Pancreas (tissue), 10 donors: ENCODE measurements around the gene PCNX1. TPM values are rescaled to one million over a fixed set of nuclear protein-coding genes. Genes with fewer than 3 reads are reported as not detected.
A peak's percentile ranks its signal among the peaks of the same experiment; 100 is the strongest.

Source experiments
- ATAC-seq, 4 donors: fragments of 200-7000 bp; cut with Tn5 transposase; one replicate each; pipeline versions ENCODE4 v1.8.0 to v1.9.1; 2020; ENCODE audit warnings: mild to moderate bottlenecking in 4 of 4, moderate library complexity in 4 of 4
- DNase-seq, 6 donors: peaks; one replicate each; pipeline ENCODE4 v3.0.0-alpha.2; 2020
- FAIRE-seq: peaks from 2 replicates; lab custom pipeline; 2012; peaks lifted over from hg19 to GRCh38; lab: Jason Lieb, UNC
- H3K27ac ChIP-seq, 4 donors: fragments of 200-600 bp; sonication (generic); 1 replicate in 3 of 4; 2 replicates in 1 of 4; pipeline versions ENCODE4 v1.5.0 to v1.8.0; 2020
- H3K27me3 ChIP-seq, 4 donors: fragments of 200-600 bp; one replicate each; pipeline ENCODE4 v1.8.0; 2021
- H3K36me3 ChIP-seq, 3 donors: fragments of 200-600 bp; sonication (generic) in 1 of 3; one replicate each; pipeline versions ENCODE4 v1.5.0 to v1.8.0; 2020 to 2021
- H3K4me1 ChIP-seq, 3 donors: fragments of 200-600 bp; one replicate each; pipeline ENCODE4 v1.8.0; 2021
- H3K4me3 ChIP-seq, 4 donors: fragments of 200-600 bp; sonication (generic) in 2 of 4; one replicate each; pipeline versions ENCODE4 v1.5.0 to v1.8.0; 2020 to 2021
- H3K9me3 ChIP-seq, 4 donors: fragments of 200-600 bp; one replicate each; pipeline ENCODE4 v1.8.0; 2021
- CTCF ChIP-seq, 4 donors: fragments of 200-600 bp; sonication (generic) in 3 of 4; IDR thresholded peaks; one replicate each; pipeline versions ENCODE4 v1.5.0 to v1.8.0; 2021; ENCODE audit warnings: antibody characterized with exemption in 4 of 4
- WGBS, 2 donors: extraction: QIAGEN DNeasy Blood & Tissue Kit; methylation state at CpG; one replicate each; pipeline ENCODE4 v1.1.7; 2013; 5-methylcytosine and 5-hydroxymethylcytosine counted together
- intact Hi-C, 3 donors: fragments of 100-400 bp; cut with DNase I; formaldehyde crosslinking; loops; one replicate each; pipeline versions ENCODE4 v1.11.1 to v1.14.2; 2022
- polyA plus RNA-seq, 2 donors: library from polyadenylated mRNA; stranded (reverse); fragments of 200-250 nt; gene quantifications; one replicate each; pipeline ENCODE4 v1.2.3, GENCODE V29; 2013
- total RNA-seq, 6 donors: library from RNA; stranded (reverse); fragmentation: NEBNext Ultra II Directional in 4 of 6; extraction: Animal tissue kit (Norgen Biotek cat#: 25700) in 4 of 6; gene quantifications; one replicate each; pipeline versions ENCODE4 v1.2.1 to v1.2.4, GENCODE V29; 2021 to 2023
- donor health status: healthy with polysubstance abuse.
- donor health status: DM: no; HTN: no; CAD: no; lungs with moderate emphysema.
- donor health status: DM: no; HTN: no; CAD: no.
- donor health status: control.
- donor health status: control.
- donor health status: Bipolar disorder and iron deficiency.
- donor health status: DM: yes; HTN: yes; CAD: no.
- donor health status: DM: no; HTN: no; CAD: no.
- donor health status: DM: no; HTN: no; CAD: no.
- donor health status: DM: yes; HTN: yes; CAD: no.

PCNX1 gene
- total and polyA plus RNA-seq, 8 donors, result 5.0 to 28.7 (median 14.7) TPM

GRCh38 chr14:70943838-70944237 lies 36.6 kb downstream of the PCNX1 start:
- no peak for TF ChIP-seq CTCF (IDR thresholded peaks at IDR 0.05)
- 96 to 100% methylated on average over 1 of the region's 1 CpG for WGBS, 2 donors
- Histone ChIP-seq H3K27me3 (no peaks in the 10 kb centered on the region), H3K9me3 (no peaks in the 10 kb centered on the region), H3K36me3 (no peaks in the 10 kb centered on the region), H3K27ac (no peak overlapping the region), H3K4me1 (no peaks in the 10 kb centered on the region), H3K4me3 (no peak overlapping the region)
- no peak for ATAC-seq
- no peak for DNase-seq
- FAIRE-seq, result no peak
- intact Hi-C loops, result no loop called here

- 97% methylated on average over 8 of the region's 8 CpGs for WGBS, 2 donors
Observed at GRCh38 chr14:70947739-70948138, 40.5 kb downstream of the PCNX1 start.

GRCh38 chr14:70952485-70952884 lies 45.2 kb downstream of the PCNX1 start:
- ATAC-seq (no peak), DNase-seq (no peak), FAIRE-seq (no peak)
- Histone ChIP-seq H3K9me3 (no peaks in the 10 kb centered on the region), H3K27ac (no peak overlapping the region), H3K4me1 (peaks cover 0 to 4% (median 0%) of the 10 kb centered on the region in 3 donors), H3K36me3 (peaks cover 0 to 5% (median 0%) of the 10 kb centered on the region in 3 donors), H3K27me3 (no peaks in the 10 kb centered on the region), H3K4me3 (no peak overlapping the region)
- TF ChIP-seq CTCF (IDR thresholded peaks at IDR 0.05), result no peak
- WGBS, 2 donors, result 87 to 88% methylated on average over 3 of the region's 3 CpGs
- intact Hi-C loops, result no loop called here

More at GRCh38 chr14:70947739-70948138, 40.5 kb downstream of the PCNX1 start:
- Histone ChIP-seq H3K9me3 (no peaks in the 10 kb centered on the region), H3K4me1 (no peaks in the 10 kb centered on the region), H3K4me3 (no peak overlapping the region), H3K27ac (no peak overlapping the region), H3K27me3 (no peaks in the 10 kb centered on the region), H3K36me3 (peaks cover 0 to 5% (median 0%) of the 10 kb centered on the region in 3 donors)
- no peak for DNase-seq
- ATAC-seq, result no peak
- intact Hi-C loops, result no loop called here
- TF ChIP-seq CTCF (IDR thresholded peaks at IDR 0.05), result no peak
- no peak for FAIRE-seq

DNA sequence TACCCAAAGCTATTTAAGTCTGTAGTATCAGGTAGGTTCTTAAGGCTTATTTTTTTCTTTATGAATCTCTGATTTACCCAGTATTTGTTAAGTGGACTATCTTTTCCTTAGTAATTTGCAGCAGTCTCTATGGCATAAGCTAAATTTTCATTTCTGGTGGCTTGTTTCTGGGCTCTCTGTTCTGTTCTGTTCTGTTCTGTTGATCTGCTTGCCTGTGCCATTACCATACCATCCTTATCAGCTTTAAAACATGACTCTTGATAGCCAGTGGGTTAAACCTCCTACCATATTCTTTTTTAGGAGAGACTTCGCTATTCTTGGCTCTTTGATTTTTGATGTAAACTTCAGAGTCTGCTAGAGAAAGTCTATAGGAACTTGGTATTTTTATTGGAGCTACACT lies 46.8 kb downstream of the PCNX1 start:
- H3K9me3 ChIP-seq, result no peaks in the 10 kb centered on the region
- H3K36me3 ChIP-seq, result peaks cover 0 to 5% (median 0%) of the 10 kb centered on the region in 3 donors
- H3K27ac ChIP-seq, result no peak overlapping the region
- no peak for FAIRE-seq
- 90 to 93% methylated on average over 1 of the region's 1 CpG for WGBS, 2 donors
- DNase-seq, result no peak
- ATAC-seq, result no peak
- peaks cover 0 to 4% (median 0%) of the 10 kb centered on the region in 3 donors for H3K4me1 ChIP-seq
- H3K27me3 ChIP-seq, result no peaks in the 10 kb centered on the region
- H3K4me3 ChIP-seq, result no peak overlapping the region
- no peak for TF ChIP-seq CTCF (IDR thresholded peaks at IDR 0.05)
- intact Hi-C loops, result no loop called here

DNA sequence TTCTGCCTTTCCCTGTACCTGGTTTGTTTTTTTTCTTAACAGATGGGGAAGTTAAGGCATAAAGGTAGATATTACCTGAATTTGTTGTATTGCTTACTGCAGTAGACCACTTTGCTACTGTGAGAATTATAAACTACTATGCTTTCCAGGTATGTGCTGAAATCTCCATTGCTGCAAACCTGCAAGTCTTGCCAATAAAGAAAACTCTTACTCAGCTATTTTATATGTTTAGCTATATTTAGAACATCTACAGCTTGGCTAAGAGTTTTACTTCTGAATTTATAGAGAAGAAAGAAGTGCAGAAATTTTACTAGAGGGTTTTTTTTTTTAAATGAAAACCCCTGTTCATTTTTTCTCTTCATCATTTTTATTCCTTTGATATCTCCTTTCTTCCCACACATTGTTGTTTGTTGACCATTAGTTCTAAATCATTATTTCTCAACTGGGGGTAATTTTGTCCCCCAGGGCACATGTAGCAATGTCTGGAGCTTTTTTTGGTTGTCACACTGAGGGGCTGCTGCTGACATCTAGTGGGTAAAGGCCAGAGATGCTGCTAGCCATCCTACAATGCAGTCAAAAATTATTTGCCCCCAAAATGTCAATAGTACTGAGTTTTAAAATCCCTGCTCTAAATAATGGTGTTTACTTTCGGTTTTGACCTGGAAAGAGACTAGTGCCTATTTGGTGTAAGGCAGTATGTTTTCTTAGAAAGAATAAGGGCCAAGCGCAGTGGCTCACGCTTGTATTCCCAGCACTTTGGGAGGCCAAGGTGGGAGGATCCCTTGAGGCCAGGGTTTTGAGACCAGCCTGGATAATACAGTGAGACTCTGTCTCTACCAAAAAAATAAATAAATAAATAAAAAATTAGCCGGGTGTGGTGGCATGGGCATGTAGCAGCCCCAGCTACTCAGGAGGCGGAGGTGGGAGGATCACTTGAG lies 48.6 kb downstream of the PCNX1 start:
- H3K9me3 ChIP-seq, result no peaks in the 10 kb centered on the region
- peaks cover 0 to 4% (median 0%) of the 10 kb centered on the region in 3 donors for H3K4me1 ChIP-seq
- FAIRE-seq (no peak), ATAC-seq (peak in 3 of 4 donors; percentile 49 to 62 (median 60)), DNase-seq (no peak)
- peak in 1 of 4 donors; percentile 23 for TF ChIP-seq CTCF (IDR thresholded peaks at IDR 0.05)
- no peak overlapping the region for H3K4me3 ChIP-seq
- no peaks in the 10 kb centered on the region for H3K27me3 ChIP-seq
- peaks cover 0 to 5% (median 0%) of the 10 kb centered on the region in 3 donors for H3K36me3 ChIP-seq
- H3K27ac ChIP-seq, result no peak overlapping the region
- intact Hi-C loops, result no loop called here
- 82% methylated on average over 5 of the region's 5 CpGs for WGBS, 2 donors
